Measurements from ENCODE around the gene F2R. TPM values are rescaled to one million over a fixed set of nuclear protein-coding genes. Genes with fewer than 3 reads are reported as not detected.
"Not testable (repeated sequence)": the region's sequence is repeated elsewhere in the genome, so short reads cannot be mapped to it uniquely, and the experiment has no call there.

Gene F2R
- total RNA-seq, 1 donor from 2014 or later: 38.8 TPM

GRCh38 chr5:76761118-76761517 lies 45.2 kb downstream of the F2R start:
- not testable (repeated sequence) for DNase-seq

- no peak for DNase-seq
These were observed 46.6 kb downstream of the F2R start for GRCh38 chr5:76762484-76762883.

- DNase-seq: no peak
These were observed 47.2 kb downstream of the F2R start for GRCh38 chr5:76763136-76763535.

- no peak for DNase-seq
These were observed 48.4 kb downstream of the F2R start for GRCh38 chr5:76764374-76764773.

- no peak for DNase-seq
These were observed 49.3 kb downstream of the F2R start for GRCh38 chr5:76765249-76765648.

GRCh38 chr5:76766746-76767145 lies 50.8 kb downstream of the F2R start:
- no peak for DNase-seq

- DNase-seq: not testable (repeated sequence)
These were observed 55.1 kb downstream of the F2R start for GRCh38 chr5:76771041-76771440.

- no peak for DNase-seq
These were observed 55.9 kb downstream of the F2R start for GRCh38 chr5:76771705-76772405.

- no peak for DNase-seq
These were observed 60.0 kb downstream of the F2R start for GRCh38 chr5:76775921-76776320.

GRCh38 chr5:76776391-76776790 lies 60.5 kb downstream of the F2R start:
- DNase-seq: no peak

- not testable (repeated sequence) for DNase-seq
These were observed 64.7 kb downstream of the F2R start for GRCh38 chr5:76780616-76781015.

GRCh38 chr5:76781775-76782174 lies 65.8 kb downstream of the F2R start:
- DNase-seq: no peak

GRCh38 chr5:76782444-76782843 lies 66.5 kb downstream of the F2R start:
- DNase-seq: no peak

Small RNA genes within 50 kb of the gene (small RNA-seq; reads per million reads assigned to genes)
- gene RF02154 (ENCODE audit: low replicate concordance): not detected
- not detected for gene RF02155 (ENCODE audit: low replicate concordance)

Other genes with a start within 250 kb of the F2R start
- 9.8 TPM for gene F2RL2, start 92.7 kb upstream of the F2R start, total RNA-seq
- gene F2RL1, start 102.9 kb downstream of the F2R start, total RNA-seq: 2.3 TPM
- gene S100Z, start 133.9 kb downstream of the F2R start, total RNA-seq: 2.1 TPM
- not detected for gene CRHBP, start 236.9 kb downstream of the F2R start, total RNA-seq

All from tongue (tissue), 3 donors.